Thoracic aorta (tissue), 2 donors: ENCODE data around the gene SLC25A12. TPM values are rescaled to one million over a fixed set of nuclear protein-coding genes. Genes with fewer than 3 reads are reported as not detected.
"Not testable (repeated sequence)": the region's sequence is repeated elsewhere in the genome, so short reads cannot be mapped to it uniquely, and the experiment has no call there.

ENCODE experiments used
- ATAC-seq: fragments of 150-250 bp; one replicate; pipeline ENCODE4 v1.8.0; 2017; ENCODE audit warnings: low read depth; ENCODE audit not compliant: insufficient number of reproducible peaks, low FRiP score
- DNase-seq: peaks from one replicate; pipeline ENCODE4 v3.0.0-alpha.2; 2020; ENCODE audit warnings: low spot score
- H3K27ac ChIP-seq, 2 donors: fragments of 200-600 bp; sonication (generic); 1 replicate in 1 of 2; 2 replicates in 1 of 2; pipeline ENCODE4 v1.5.1; 2016; ENCODE audit warnings: mild to moderate bottlenecking in 2 of 2, moderate library complexity in 2 of 2
- H3K27me3 ChIP-seq: fragments of 200-600 bp; sonication (generic); replicated peaks from 2 replicates; pipeline ENCODE4 v1.6.0; 2016; ENCODE audit warnings: mild to moderate bottlenecking; ENCODE audit not compliant: insufficient read depth
- H3K36me3 ChIP-seq: fragments of 200-600 bp; sonication (generic); one replicate; pipeline ENCODE4 v1.5.1; 2016
- H3K4me1 ChIP-seq, 2 donors: fragments of 200-600 bp; sonication (generic); 1 replicate in 1 of 2; 2 replicates in 1 of 2; pipeline versions ENCODE4 v1.5.1 to v1.6.0; 2016; ENCODE audit warnings: low read depth in 2 of 2, mild to moderate bottlenecking in 1 of 2; ENCODE audit not compliant: control insufficient read depth in 1 of 2
- H3K4me3 ChIP-seq: fragments of 200-600 bp; sonication (generic); 2 replicates; pipeline ENCODE4 v1.5.1; 2016; ENCODE audit warnings: mild to moderate bottlenecking
- H3K9me3 ChIP-seq: fragments of 200-600 bp; sonication (generic); 2 replicates; pipeline ENCODE4 v1.5.1; 2016
- total RNA-seq, 2 donors: library from RNA; depleted of rRNA; stranded (reverse); fragments of >200 nt; gene quantifications; one replicate each; pipeline versions ENCODE4 v1.1.0 to v1.2.3, GENCODE V29; 2016
- TF ChIP-seq, protein P1 (sequence below): fragments of 200-600 bp; sonication (generic); IDR thresholded peaks from one replicate; pipeline ENCODE4 v1.5.1; 2019; ENCODE audit warnings: antibody characterized with exemption

SLC25A12 gene
- total RNA-seq, 2 donors from 2014 or later, result 27.2 to 39.3 TPM

- TF ChIP-seq, protein P1, sequence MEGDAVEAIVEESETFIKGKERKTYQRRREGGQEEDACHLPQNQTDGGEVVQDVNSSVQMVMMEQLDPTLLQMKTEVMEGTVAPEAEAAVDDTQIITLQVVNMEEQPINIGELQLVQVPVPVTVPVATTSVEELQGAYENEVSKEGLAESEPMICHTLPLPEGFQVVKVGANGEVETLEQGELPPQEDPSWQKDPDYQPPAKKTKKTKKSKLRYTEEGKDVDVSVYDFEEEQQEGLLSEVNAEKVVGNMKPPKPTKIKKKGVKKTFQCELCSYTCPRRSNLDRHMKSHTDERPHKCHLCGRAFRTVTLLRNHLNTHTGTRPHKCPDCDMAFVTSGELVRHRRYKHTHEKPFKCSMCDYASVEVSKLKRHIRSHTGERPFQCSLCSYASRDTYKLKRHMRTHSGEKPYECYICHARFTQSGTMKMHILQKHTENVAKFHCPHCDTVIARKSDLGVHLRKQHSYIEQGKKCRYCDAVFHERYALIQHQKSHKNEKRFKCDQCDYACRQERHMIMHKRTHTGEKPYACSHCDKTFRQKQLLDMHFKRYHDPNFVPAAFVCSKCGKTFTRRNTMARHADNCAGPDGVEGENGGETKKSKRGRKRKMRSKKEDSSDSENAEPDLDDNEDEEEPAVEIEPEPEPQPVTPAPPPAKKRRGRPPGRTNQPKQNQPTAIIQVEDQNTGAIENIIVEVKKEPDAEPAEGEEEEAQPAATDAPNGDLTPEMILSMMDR, result no peak
- Histone ChIP-seq H3K27me3 (no peaks in the 10 kb centered on the region), H3K27ac (no peak overlapping the region), H3K4me1 (no peaks in the 10 kb centered on the region), H3K36me3 (peaks cover 2% of the 10 kb centered on the region), H3K4me3 (no peak overlapping the region), H3K9me3 (no peaks in the 10 kb centered on the region)
- DNase-seq (no peak), ATAC-seq (no peak)
These were observed 121.7 kb downstream of the SLC25A12 start for GRCh38 chr2:171772373-171772772.

DNA sequence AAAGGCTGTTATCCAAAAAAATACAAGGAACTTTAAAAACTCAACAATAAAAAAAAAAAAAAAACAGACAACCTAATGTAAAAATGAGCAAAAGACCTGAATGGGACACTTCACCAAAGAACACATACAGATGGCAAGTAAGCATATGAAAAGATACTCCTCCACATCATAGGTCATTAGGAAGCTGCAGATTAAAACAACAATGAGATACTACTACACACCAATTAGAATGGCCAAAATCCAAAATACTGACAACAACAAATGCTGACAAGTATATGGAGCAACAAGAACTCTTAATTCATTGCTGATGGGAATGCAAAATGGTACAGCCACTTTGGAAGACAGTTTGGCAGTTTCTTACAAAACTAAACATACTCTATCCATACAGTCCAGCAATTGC, 122.6 kb downstream of the SLC25A12 start:
- TF ChIP-seq, protein P1, result no peak
- Histone ChIP-seq H3K27me3 (no peaks in the 10 kb centered on the region), H3K4me1 (no peaks in the 10 kb centered on the region), H3K4me3 (no peak overlapping the region), H3K9me3 (no peaks in the 10 kb centered on the region), H3K36me3 (peaks cover 2% of the 10 kb centered on the region), H3K27ac (no peak overlapping the region)
- no peak for DNase-seq
- no peak for ATAC-seq

GRCh38 chr2:171763602-171764001, 130.4 kb downstream of the SLC25A12 start:
- ATAC-seq (no peak), DNase-seq (no peak)
- no peak overlapping the region for H3K27ac ChIP-seq
- no peaks in the 10 kb centered on the region for H3K9me3 ChIP-seq
- TF ChIP-seq, protein P1, result no peak
- H3K27me3 ChIP-seq, result no peaks in the 10 kb centered on the region
- peaks cover 9% of the 10 kb centered on the region for H3K36me3 ChIP-seq
- H3K4me3 ChIP-seq, result no peak overlapping the region
- no peaks in the 10 kb centered on the region for H3K4me1 ChIP-seq

DNA sequence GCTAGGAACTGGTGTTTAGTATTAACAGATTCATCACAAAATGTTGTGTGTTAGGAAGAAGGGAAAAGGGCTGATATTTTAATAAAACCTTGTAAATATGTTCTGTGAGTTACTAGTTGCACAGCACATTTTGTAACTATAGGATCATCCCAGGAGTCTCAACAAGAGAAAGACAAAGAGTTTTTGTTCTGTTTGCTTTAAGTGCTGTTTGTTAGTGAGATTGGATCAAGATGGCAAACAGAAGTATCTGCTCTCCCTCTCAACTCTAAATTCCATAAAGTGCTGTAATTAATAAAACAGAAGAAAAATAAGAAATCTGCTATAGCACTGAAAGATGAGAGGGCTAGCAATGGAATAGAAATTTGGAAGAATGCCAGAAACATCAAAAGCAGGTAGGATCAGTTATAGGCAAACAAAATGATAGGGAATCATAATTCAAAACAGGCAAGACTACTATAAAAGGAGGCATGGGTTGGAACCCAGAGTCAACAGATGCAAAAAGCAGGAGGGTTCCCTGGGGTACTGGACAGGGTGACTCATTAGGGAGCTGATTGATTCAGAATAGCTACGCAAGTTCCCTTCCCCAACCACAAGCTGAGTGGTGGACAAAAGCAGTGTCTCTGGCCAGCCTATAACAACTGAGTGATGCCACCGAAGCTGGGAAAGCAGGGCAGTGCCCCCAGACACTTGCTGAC, 131.0 kb downstream of the SLC25A12 start:
- H3K4me3 ChIP-seq, result no peak overlapping the region
- no peaks in the 10 kb centered on the region for H3K4me1 ChIP-seq
- no peak for DNase-seq
- H3K9me3 ChIP-seq, result no peaks in the 10 kb centered on the region
- H3K27me3 ChIP-seq, result no peaks in the 10 kb centered on the region
- ATAC-seq, result no peak
- TF ChIP-seq, protein P1, result no peak
- peaks cover 9% of the 10 kb centered on the region for H3K36me3 ChIP-seq
- no peak overlapping the region for H3K27ac ChIP-seq

GRCh38 chr2:171761176-171761575, 132.9 kb downstream of the SLC25A12 start:
- not testable (repeated sequence) for H3K27ac ChIP-seq, H3K9me3 ChIP-seq, H3K4me1 ChIP-seq, ATAC-seq, H3K4me3 ChIP-seq, H3K36me3 ChIP-seq, H3K27me3 ChIP-seq, DNase-seq

DNA sequence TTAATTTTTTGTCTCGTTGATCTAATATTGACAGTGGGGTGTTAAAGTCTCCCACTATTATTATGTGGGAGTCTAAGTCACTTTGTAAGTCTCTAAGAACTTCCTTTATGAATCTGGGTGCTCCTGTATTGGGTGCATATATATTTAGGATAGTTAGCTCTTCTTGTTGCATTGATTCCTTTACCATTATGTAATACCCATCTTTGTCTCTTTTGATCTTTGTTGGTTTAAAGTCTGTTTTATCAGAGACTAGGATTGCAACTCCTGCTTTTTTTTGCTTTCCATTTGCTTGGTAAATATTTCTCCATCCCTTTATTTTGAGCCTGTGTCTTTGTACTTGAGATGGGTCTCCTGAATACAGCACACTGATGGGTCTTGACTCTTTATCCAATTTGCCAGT, 135.3 kb downstream of the SLC25A12 start:
- H3K27ac ChIP-seq, H3K9me3 ChIP-seq, ATAC-seq, H3K4me1 ChIP-seq, H3K4me3 ChIP-seq, DNase-seq, H3K27me3 ChIP-seq: not testable (repeated sequence)
- H3K36me3 ChIP-seq, result peaks cover 17% of the 10 kb centered on the region
